ENCODE data around the gene TMEM117.

DNA sequence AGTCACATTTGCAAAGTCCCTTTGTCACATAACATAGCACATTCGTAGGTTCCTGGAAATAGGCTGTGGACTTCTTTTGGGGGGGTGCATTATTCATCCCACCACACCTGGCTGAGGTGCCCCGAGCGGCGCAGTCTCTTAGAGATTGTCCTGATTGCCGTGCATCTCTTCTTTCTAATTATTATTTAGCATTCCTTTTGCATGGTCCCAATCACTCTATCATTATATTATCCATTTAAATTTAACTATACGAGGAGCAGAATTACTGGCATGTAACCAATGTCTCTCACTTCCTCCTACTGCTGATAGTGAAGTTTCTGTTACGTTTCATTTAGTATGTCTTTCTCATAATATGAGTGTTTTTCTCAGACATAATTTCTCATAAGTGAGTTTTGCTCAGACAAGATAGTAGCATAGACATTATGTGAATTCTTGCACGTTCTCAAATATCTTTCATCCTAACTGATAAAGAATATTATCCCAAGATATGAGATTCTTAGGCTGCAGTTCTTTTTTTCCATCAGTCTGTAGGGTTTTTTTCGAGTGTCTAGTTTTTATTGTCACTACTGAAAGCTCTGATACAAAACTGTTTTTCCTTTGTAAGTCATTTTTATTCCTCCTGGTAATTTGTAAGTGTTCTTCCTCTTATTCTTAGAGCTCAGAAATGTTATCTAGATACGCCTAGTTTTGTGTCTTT lies 595.9 kb downstream of the TMEM117 start:
- TF ChIP-seq, protein P1, sequence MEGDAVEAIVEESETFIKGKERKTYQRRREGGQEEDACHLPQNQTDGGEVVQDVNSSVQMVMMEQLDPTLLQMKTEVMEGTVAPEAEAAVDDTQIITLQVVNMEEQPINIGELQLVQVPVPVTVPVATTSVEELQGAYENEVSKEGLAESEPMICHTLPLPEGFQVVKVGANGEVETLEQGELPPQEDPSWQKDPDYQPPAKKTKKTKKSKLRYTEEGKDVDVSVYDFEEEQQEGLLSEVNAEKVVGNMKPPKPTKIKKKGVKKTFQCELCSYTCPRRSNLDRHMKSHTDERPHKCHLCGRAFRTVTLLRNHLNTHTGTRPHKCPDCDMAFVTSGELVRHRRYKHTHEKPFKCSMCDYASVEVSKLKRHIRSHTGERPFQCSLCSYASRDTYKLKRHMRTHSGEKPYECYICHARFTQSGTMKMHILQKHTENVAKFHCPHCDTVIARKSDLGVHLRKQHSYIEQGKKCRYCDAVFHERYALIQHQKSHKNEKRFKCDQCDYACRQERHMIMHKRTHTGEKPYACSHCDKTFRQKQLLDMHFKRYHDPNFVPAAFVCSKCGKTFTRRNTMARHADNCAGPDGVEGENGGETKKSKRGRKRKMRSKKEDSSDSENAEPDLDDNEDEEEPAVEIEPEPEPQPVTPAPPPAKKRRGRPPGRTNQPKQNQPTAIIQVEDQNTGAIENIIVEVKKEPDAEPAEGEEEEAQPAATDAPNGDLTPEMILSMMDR (IDR thresholded peaks at IDR 0.05; ENCODE audit: extremely low read depth in 1 of 2, insufficient read depth in 1 of 2, low read depth in 1 of 2, low read length in 2 of 2): no peak
- TF ChIP-seq EZH2 (IDR thresholded peaks at IDR 0.05; ENCODE audit: borderline replicate concordance, low read depth, low read length, severe bottlenecking) (no peak), MYC (IDR thresholded peaks at IDR 0.05; ENCODE audit: low read depth, low read length) (no peak), GATA2 (IDR thresholded peaks at IDR 0.05; ENCODE audit: insufficient read depth, insufficient read length, low read depth, low read length) (no peak), POLR2A (IDR thresholded peaks at IDR 0.05; ENCODE audit: low read depth, low read length) (no peak), FOS (IDR thresholded peaks at IDR 0.05; ENCODE audit: borderline replicate concordance, insufficient read depth, low read length) (no peak), POLR2AphosphoS5 (IDR thresholded peaks at IDR 0.05; ENCODE audit: insufficient read depth, low read depth, low read length) (no peak)
- TF ChIP-seq, protein P2, sequence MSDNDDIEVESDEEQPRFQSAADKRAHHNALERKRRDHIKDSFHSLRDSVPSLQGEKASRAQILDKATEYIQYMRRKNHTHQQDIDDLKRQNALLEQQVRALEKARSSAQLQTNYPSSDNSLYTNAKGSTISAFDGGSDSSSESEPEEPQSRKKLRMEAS (IDR thresholded peaks at IDR 0.05; ENCODE audit: insufficient read depth, insufficient read length): no peak

Measured in endothelial cell of umbilical vein (primary cell).